Ramos (cell line): ENCODE measurements around the gene LPGAT1.

ENCODE experiments used
- in situ Hi-C: fragments of 300-500 bp; cut with MboI; formaldehyde crosslinking; loops from one replicate; pipeline ENCODE4 v1.14.3; 2022; ENCODE audit warnings: low sequenced_read_pairs; ENCODE audit not compliant: unreplicated experiment

The LPGAT1 gene

DNA sequence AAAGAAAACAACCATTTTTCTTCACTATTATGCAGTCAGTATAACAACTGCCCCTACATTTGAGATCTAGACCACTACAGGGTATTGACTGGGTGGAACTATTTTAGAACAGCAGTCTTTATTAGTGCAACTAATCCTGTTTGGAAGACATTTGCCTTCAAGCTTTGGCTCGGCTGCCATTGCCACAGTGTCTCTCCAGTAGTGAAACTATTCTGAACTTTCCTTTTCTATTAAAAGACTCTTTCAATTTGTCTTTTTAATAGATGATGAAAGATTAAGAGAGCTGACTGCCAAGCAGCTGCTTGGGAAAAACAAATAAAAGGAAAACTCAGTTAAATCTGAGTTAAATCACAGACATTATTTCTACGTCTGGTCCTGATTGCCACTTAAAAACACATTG lies 49.3 kb downstream of the LPGAT1 start:
- in situ Hi-C loops = no loop called here

DNA sequence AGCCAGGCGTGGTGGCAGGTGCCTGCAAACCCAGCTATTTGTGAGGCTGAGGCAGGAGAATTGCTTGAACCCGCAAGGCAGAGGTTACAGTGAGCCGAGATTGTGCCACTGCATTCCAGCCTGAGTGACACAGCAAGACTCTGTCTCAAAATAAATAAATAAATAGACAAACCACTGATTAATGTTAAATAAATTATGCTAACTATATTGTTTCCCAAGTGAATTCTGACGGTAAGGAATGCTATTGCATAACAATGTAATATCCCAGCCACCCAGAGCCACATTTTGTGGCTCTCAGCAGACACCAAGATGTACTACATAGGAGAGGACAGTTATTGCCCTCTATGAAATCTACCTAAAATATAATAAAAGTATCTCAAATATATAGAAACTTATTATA lies 55.4 kb downstream of the LPGAT1 start:
- in situ Hi-C loops = no loop called here

DNA sequence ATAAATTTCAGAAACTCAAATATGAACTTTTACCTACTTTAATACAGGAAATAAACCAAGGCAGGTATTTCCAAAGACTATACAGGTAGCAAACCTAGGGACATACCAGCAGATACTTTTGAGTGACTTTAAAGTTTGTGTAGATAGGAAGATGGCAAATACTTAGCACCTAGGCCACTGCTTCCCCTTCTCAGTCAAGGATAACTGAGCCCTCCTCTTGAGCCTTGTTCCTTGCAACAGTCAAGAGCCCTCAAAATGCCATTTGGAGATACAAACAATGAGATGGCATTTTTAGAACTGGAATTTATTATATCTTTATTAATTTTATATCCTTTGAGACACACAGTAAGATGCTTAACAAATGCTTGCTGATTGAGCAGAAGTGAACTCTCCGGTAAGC lies 65.9 kb downstream of the LPGAT1 start:
- in situ Hi-C loops = no loop called here

DNA sequence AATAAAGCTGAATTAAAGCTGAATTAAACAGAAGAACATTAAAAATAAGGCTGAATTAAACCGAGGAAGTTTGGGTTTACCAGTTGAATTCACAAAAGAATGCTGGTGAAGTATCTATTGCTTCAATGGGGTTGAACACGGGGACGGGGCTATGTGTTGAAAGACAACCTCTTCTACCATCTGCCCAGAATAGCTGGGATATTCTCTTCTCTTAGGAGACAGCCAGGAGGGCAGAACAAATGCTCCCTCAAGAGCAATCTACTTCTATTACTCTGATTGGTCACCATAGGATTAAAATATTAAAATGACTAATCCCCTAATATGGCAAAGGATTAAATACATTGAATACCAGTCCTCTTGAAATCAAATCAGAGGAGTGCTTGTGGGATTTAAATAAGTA lies 68.4 kb downstream of the LPGAT1 start:
- in situ Hi-C loops = no loop called here

DNA sequence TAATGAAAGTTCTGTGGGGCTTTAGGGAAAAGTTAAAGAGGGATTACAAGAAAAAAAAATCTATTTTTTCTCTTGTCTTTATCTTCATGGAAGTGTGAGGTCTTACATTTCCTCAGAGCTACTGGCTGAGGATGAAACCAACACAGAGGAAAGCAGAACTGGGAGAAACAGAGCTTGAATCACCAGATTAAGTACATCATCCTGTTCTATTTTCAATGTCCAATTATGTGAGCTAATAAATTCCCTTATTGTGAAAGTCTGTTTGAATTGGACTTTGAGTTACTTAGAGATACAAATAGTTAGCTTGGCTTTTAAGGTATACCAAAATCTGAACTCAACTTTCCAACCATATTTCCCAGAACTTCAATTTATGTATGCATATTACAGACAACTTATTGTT lies 69.2 kb downstream of the LPGAT1 start:
- in situ Hi-C loops = no loop called here

DNA sequence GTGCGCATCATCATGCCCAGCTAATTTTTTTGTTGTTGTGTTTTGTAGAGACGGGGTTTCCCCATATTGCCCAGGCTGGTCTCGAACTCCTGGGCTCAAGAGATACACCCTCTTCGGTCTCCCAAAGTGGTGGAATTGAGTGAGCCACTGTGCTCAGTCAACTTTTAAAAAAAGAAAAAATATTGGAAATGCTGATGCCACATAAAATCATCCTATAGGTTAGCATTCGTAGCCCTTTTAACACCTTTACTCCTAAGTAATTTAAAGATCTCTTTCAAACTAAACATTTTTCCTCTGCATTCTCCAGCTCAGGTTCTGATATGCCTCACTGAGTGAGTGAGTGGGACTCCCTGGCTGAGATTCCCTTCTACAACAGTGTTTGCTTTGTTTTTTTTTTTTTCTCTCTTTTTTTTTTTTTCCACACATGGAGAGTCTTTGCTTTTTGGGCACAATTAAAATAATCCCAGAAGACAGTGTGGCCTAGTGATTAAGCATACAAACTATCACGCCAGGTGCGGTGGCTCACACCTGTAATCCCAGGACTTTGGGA lies 74.0 kb downstream of the LPGAT1 start:
- in situ Hi-C loops = no loop called here

DNA sequence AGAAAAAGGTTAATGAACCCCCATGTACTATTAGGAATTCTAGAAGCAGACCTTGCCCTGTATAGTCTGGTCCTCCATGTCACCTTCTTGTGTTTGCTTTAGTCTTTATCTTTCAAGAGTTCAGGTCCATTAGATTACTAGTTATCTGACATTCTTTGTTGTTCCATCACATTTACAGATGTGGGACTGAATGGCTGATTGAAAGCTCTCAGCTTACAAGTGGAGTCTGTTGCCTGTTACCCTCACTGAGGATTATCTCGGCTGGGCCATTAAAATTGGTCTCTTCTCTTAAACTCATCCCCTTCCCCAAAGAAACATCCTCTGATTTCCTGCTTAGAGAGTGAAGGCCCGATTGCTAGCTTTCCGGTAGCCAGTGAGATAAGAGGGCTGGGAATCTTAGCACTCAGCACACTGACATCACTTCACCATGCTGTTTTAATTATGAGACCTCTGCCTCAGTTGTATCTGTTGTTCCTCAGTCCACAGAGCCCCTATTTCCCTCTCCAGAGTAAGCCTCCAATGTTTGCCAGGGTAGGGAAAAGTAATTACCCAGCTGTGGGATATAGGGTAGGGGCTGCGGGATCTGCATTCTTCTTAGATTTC lies 76.8 kb downstream of the LPGAT1 start:
- in situ Hi-C loops = no loop called here

DNA sequence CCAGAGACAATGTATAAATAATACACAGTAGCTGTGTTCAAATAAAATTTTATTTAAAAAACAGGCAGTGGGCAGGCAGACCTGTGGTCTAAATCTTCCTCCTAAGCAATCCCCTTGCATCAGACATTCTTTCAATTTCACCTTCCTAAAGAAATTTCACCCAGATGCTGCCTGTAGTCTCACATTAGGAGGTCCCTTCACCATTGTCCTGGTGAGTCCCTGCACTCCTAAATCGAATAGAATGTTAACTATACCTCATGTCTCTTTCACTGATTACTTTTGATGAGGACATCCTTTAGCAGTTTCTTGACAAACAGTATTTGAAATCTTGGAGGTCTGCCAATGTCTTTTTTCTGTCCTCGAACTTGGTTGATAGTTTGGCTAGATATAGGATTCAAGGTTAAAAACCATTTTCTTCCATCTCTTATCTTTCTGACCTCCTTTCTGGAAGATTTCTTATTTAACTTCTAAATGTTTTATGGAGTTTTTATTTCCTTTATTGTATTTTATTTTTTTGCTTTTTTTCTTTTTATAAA lies 77.5 kb downstream of the LPGAT1 start:
- in situ Hi-C loops = no loop called here

DNA sequence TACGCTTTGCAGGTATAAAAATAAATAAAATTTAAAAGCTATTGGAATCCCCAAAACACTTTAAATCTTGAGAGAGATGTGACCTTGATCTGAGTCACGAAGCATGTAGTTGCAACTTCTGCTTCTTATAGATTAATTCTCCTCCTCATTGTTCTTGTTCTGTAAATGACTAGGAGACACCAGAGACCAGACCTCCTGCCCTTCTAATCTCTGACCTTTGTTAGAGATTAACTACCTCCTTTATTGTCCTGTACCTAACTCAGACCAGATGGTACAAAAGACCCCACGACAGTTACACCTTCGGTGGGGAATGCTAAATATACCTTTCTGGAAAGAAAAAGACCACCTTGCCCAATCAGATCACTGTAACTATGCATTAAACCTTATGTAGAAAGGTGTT lies 78.2 kb downstream of the LPGAT1 start:
- in situ Hi-C loops = no loop called here

DNA sequence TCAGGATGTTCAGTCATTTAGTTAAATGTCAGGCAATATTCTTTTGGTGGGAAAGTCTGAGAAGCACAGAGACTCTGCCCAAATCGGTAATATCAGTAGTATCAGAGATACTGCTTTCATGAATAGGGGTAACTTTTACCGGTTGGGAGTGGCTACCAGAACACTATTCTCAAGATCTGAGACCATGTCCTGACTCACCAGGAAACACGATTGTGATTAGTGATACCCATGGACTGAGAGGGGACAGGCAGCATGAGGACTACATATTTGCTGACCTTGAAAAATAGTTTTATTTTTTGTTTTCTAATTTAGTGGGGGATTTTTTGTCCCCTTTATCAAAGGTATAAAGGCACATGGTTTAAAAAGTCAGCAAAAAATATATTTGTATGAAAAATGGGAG lies 79.1 kb downstream of the LPGAT1 start:
- in situ Hi-C loops = no loop called here

DNA sequence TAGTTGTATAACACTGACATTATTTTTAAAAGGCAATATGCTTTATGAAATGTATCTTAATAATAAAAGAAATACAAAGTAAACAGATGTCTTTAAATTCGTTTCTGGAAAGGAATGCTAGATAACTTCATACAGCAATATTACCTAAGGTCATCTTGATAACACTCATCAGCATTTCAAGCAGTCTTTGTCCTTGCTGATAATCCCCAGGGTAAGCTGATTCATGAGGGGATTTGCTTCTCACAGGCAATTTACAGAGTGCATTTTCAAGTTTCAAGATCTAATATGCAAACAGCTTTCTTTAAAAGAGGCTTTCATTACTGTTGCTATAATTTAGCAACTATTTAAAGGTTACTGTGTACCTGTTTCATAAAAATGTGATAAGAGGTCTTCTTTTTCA lies 80.0 kb downstream of the LPGAT1 start:
- in situ Hi-C loops = no loop called here

DNA sequence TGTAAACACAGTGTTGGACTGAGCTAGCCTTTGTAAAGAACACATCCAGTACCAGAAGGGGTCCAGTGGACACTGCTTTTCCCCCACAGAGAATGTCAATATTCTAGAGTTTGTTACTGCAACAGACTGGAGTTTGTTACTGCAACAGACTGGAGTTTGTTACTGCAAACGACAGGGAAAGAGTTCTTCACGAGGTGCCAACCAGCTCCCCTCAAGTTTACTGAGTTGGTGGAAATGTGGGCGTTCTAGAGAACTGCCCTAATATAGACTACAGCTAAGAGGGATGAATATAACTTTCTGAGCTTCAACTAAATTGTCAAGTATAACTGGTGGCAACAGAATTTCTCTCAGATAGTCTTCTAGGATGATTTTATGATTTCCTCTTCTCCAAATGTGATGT lies 81.3 kb downstream of the LPGAT1 start:
- in situ Hi-C loops = no loop called here

DNA sequence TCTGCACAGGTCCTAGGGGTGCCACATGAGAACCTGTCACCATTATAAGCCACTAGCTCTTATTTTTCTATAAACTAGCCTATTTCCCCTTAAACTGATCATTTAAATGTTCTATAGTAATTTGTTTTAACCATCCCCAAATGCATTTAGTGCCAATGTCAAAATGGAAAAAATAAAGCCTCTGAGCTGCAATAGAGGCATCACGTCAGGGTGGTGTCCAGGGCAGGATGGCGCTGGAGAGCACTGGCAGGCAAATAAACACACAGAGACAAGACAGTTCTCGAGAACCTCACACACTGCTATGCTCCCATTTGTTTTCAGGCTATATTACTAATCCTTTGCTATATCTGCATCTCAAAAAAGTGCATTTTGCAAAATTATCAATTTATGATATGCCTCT lies 81.8 kb downstream of the LPGAT1 start:
- in situ Hi-C loops = no loop called here

DNA sequence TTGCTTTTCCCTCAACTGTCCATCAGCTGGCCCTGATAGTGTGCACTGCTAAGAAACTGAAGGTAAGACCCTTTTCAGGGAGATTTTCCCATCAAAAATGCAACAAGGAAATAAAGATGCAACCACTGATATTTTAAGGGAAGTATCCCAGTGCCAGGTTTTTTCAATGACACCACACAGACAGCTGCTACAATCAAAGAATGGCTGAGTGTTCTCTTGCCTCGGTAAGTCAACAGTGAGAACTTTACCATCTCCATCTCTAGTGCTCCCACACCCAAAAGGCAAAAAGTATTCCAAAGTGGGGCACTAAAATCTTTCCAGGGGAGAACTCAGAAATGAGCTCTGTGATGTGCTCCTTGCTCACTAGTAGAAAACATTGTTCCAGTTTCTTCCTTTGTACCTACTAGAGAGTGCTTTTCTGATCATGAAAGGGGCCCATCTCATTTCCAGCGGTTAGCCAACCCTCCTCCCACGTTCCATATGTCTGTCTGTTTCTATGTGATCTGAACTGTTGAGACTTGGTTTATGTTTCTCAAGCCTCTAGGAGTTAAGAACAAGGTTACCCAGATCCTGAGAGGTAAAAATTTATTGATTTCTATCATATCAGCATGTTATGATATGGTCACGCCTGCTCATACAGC lies 87.6 kb downstream of the LPGAT1 start:
- in situ Hi-C loops = no loop called here

DNA sequence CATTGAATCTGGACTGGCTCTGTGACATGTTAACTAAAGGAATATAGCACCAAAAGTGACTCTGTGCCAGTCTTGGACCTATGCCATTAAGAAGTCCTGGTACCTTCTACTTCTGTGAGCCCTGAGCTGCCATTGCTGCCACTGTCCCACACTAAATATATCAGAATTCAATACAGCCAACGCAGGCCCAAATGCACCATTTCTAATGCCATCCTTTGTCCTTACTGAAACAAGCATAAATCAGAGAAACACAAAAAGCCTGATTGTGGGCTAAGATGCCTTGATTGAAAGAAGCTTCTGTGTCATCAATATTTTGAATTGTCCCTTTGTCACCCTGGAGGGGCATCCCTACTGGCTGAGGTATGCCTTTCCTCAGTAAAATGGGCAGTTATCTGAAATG lies 88.3 kb downstream of the LPGAT1 start:
- in situ Hi-C loops = no loop called here

DNA sequence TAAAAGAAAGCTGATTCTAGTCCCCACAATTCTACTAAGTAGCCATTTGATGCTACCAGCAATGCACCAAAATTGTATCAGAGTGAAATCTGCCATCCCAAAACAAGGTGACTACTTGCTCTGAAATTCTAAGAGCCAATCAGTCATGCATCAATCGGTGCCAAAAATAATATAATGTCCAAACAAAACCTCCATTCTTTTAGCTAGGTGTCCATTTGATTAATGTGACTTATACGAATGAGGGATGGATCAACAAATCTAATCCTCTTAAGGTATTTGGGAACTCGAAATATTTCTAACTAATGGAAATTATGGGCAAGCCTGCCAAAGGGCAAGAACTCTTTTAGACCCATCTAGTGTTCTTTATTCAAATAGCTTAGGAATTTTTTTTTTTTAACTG lies 88.8 kb downstream of the LPGAT1 start:
- in situ Hi-C loops = no loop called here

DNA sequence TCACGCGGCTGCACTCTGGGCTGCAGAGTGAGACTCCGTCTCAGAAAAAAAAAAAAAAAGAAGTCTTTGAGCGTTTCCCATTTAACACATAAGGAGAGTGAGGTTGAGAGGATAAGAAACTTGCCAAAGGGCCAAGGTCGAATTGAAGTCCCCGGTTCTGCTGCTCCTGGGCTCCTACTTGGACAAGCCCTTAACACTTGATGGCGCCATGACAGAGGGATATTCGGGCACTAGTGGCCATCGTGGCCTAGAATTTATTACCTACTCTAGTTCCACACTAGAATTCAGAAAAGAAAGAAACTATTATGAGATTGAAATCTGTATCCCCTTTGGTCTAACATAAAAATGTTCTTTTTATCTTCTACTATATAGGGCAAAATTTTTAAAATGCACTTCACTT lies 89.4 kb downstream of the LPGAT1 start:
- in situ Hi-C loops = no loop called here

DNA sequence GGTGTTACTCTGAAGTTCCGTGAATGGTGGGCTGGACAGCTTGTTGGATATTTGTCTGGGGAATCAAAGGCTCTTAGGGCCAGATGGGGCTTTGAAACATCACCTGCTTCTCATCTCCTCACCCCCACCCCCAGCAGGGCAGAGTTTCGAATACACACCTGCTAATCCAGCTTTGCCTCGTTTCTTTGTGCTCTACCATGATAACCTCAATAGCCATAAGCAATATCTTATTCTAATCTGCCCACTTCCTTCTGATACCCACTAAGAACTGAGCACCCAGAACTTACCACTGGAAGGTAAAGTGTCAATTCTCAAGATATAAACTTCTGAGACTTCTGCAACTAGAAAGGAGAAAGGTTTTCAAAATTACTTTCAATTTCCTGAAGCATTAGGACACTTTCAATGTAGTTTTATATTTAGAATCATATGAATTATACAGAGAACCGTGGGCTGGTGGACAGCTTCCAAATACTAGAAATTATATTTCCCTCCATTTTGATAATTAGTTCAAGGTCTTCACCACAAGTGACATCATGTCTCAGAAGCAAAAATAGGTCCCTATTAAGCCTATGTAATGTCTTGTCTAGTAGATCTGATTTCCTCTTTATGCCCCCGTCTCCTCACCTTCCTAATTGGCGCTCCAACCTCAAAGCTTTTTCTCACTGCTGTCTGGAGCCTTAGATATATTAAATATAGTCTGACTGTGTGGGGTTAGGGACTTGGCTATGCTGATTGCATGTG lies 90.7 kb downstream of the LPGAT1 start:
- in situ Hi-C loops = no loop called here

DNA sequence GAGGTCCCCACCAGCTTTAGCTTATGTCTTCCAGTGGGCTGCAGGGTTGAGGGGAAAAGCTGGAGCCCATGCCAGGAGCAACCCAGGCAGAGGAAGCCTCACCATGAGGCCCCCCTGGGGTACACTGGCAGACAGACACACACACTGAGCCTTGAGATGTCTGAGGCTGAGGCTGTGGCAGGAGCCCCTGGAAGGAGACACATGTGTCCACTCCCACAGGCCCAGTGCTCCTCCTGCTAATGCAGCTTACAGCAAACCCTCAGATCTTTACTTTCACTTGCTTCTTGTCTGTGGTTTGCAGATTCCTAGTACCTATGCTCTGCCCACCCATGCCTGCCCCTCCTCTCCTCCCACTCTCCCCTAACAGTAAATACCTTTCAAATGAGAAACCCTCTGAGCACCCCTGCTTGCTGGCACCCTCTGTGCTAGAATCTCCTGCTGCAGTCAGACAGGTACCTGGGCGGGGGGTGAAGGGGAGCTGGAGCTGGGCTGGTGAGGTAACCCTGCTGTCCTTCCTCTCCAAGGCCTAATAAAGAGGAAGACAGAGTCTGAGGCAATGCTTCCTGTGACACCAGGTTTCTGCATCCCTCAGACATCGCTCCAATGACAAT lies 91.8 kb downstream of the LPGAT1 start:
- in situ Hi-C loops = no loop called here

DNA sequence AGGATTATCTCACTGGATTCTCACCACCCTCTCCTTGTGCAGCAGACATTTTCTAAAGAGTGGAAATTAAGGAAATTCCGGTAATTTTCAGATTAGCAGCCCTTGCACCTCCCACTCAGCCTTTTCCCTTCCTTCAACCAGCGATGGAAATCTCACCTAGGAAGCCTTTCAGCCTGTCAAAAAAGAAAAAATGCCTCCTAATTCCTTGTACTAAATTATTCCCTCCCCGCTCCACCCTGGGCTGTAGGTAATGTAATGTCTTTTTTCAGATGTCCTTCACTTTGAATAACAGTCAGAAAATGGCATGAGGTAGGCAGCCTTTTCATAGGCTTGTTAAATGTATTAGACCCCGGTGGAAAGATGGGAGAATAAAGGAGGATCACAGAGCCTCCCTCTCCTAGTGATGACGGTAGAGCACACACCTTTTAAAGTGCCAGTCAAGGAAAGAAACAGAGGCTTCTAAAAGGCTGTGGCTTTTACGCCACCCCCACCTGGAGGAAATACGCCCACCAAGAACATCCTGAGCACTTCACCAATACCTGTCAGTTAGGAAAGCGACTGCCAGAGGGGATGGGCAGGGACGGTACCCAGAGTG lies 92.4 kb downstream of the LPGAT1 start:
- in situ Hi-C loops = no loop called here
